Prostate gland (tissue), 2 donors: ENCODE measurements around the gene GPX6. TPM values are rescaled to one million over a fixed set of nuclear protein-coding genes. Genes with fewer than 3 reads are reported as not detected.

Experiments used
- DNase-seq: peaks from one replicate; pipeline ENCODE4 v3.0.0-alpha.2; 2019; ENCODE audit warnings: low spot score
- H3K27ac ChIP-seq, 2 donors: fragments of 200-600 bp; sonication (generic); 2 replicates each; pipeline ENCODE4 v1.5.1; 2017 to 2019
- H3K27me3 ChIP-seq: fragments of 200-600 bp; sonication (generic); replicated peaks from 2 replicates; pipeline ENCODE4 v1.5.1; 2019; ENCODE audit not compliant: insufficient read depth
- H3K36me3 ChIP-seq, 2 donors: fragments of 200-600 bp; sonication (generic); 1 replicate in 1 of 2; 2 replicates in 1 of 2; pipeline versions ENCODE4 v1.5.1 to v1.8.1; 2017 to 2019
- H3K4me1 ChIP-seq: fragments of 200-600 bp; sonication (generic); replicated peaks from 2 replicates; pipeline ENCODE4 v1.5.1; 2019
- H3K4me3 ChIP-seq, 2 donors: fragments of 200-600 bp; sonication (generic); 2 replicates each; pipeline ENCODE4 v1.5.1; 2017 to 2019
- H3K9me3 ChIP-seq: fragments of 200-600 bp; sonication (generic); 2 replicates; pipeline ENCODE4 v1.5.1; 2017
- POLR2A ChIP-seq: fragments of 450-650 bp; IDR thresholded peaks from one replicate; pipeline ENCODE4 v1.6.1; 2016; ENCODE audit warnings: antibody characterized with exemption, mild to moderate bottlenecking
- POLR2AphosphoS5 ChIP-seq: sonication (generic); formaldehyde crosslinking; IDR thresholded peaks from one replicate; pipeline ENCODE4 v1.6.1; 2017; ENCODE audit warnings: antibody characterized with exemption
- WGBS: methylation state at CpG from one replicate; pipeline ENCODE4 v1.1.5; 2018; 5-methylcytosine and 5-hydroxymethylcytosine counted together
- intact Hi-C: fragments of 100-400 bp; cut with DNase I; formaldehyde crosslinking; loops from one replicate; pipeline ENCODE4 v1.14.2; 2022
- total RNA-seq, 2 donors: library from RNA; depleted of rRNA; stranded (reverse); fragments of >200 nt; gene quantifications; one replicate each; pipeline ENCODE4 v1.1.0, GENCODE V29; 2016
- TF ChIP-seq, protein P1 (sequence below), 4 experiments: fragments of 200-600 bp in 2 of 4; fragments of 450-650 bp in 2 of 4; sonication (generic) in 2 of 4; IDR thresholded peaks; 1 replicate in 3 of 4; 2 replicates in 1 of 4; pipeline ENCODE4 v1.5.1; 2016 to 2019; ENCODE audit warnings: antibody characterized with exemption in 4 of 4, mild to moderate bottlenecking in 2 of 4, moderate library complexity in 2 of 4

Gene GPX6
- total RNA-seq, 2 donors from 2014 or later: 0.40 TPM; not detected in 1

DNA sequence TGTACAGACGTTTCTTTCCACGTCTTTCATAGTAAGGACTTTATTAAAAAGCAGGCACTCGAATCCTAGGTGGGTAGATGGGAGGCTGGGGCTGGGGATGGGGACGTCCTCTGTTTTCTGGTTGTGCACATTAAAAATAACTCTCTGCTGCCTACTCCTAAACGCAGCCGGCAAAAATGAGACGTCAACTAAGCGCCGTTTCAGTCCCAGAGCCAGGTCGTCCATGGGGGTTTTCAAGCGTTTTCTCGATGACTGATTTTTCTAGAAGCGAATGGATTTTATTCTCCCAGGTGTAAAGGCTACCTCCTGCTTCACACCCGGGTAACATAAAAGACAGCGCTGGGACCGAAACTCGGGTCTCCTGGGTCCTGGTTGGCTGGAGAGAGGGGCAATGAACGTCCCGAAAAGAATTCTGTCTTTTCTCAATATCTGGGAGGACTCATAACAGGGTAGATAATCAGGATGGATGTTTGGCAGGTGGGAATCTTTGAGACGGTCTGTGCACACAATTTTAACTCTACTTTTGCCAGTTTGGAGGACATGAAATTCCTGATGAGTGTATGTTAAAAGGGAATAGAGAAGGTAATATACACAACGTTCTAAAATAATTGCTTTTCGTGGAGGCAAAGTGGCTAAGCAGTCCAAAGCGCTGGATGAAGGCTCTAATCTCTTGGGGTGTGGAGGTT, 25.2 kb downstream of the GPX6 start:
- Histone ChIP-seq H3K27ac (peak overlapping the region in 1 of 2 donors; percentile 14), H3K36me3 (no peaks in the 10 kb centered on the region), H3K27me3 (no peaks in the 10 kb centered on the region), H3K4me3 (peak overlapping the region; percentile 15 to 23), H3K4me1 (no peaks in the 10 kb centered on the region), H3K9me3 (no peaks in the 10 kb centered on the region)
- no peak for DNase-seq
- no peak for TF ChIP-seq POLR2A
- TF ChIP-seq, protein P1, sequence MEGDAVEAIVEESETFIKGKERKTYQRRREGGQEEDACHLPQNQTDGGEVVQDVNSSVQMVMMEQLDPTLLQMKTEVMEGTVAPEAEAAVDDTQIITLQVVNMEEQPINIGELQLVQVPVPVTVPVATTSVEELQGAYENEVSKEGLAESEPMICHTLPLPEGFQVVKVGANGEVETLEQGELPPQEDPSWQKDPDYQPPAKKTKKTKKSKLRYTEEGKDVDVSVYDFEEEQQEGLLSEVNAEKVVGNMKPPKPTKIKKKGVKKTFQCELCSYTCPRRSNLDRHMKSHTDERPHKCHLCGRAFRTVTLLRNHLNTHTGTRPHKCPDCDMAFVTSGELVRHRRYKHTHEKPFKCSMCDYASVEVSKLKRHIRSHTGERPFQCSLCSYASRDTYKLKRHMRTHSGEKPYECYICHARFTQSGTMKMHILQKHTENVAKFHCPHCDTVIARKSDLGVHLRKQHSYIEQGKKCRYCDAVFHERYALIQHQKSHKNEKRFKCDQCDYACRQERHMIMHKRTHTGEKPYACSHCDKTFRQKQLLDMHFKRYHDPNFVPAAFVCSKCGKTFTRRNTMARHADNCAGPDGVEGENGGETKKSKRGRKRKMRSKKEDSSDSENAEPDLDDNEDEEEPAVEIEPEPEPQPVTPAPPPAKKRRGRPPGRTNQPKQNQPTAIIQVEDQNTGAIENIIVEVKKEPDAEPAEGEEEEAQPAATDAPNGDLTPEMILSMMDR (IDR thresholded peaks at IDR 0.05): no peak
- TF ChIP-seq POLR2AphosphoS5: no peak
- 30% methylated on average over 23 of the region's 23 CpGs for WGBS
- intact Hi-C loops: no loop called here

DNA sequence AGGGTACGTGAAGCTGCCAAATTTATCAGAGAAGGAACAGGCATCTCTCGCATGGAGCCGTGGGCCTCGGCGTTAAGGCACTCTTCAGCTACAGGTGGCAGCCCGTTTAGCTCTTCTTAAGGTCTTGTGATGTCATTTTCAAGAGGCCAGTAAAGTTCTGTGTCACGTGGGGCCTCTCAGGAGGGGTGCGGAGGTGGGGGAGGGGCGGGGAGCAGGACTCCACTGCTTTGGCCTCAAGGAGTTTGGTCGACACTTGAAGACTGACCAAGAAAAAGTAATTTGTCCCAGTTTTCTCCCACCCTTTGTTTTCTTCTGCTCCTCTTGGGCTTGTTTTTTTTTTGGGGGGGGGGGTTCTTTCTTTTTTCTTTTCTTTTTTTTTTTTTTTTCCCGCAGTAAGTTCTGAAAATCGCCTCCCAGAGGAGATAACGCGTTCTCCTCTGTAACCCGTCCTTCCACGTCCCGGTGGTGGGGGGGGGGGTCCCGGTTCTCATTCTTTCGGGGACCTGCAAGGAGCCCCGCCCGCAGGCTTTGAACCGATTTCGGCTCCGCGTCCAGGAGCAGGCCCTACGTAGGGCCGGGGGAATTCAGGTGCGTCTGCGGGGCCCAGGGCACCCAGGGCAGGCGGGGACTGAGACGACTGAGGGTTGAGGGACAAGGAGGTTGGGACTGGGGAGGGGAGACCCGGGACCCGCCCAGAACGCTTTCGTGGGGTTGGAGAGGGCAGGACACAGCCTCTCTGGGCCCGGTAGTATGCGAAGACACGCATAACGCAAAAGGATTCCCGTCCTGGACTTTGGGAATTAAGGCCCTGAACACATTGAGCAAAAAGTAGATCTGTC, 26.0 kb downstream of the GPX6 start:
- Histone ChIP-seq H3K9me3 (no peaks in the 10 kb centered on the region), H3K27me3 (no peaks in the 10 kb centered on the region), H3K4me3 (peak overlapping the region; percentile 15 to 23), H3K27ac (peak overlapping the region in 1 of 2 donors; percentile 14), H3K4me1 (no peaks in the 10 kb centered on the region), H3K36me3 (no peaks in the 10 kb centered on the region)
- WGBS: 10% methylated on average over 40 of the region's 40 CpGs
- intact Hi-C loops: no loop called here
- no peak for DNase-seq
- TF ChIP-seq POLR2AphosphoS5: no peak
- TF ChIP-seq, protein P1 (IDR thresholded peaks at IDR 0.05): no peak
- no peak for TF ChIP-seq POLR2A

DNA sequence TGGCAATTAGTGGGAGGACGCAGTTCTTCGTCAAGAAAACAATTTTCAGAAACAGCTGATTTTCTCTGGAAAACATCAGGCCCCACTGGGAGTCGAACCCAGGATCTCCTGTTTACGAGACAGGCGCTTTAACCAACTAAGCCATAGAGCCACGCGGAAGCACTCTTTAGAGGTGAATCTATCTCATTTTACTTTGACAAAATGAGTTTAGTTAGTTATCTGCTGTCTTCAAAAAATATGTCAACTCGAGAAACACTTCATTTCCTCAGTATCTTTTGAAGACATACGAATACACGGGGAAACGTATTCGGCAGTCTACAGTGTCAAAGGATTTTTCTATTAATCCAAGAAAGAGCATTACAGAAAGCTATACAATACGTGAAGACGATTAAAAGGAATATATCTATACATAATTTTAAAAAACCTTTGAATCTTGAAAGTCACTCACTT, 26.7 kb downstream of the GPX6 start:
- 49% methylated on average over 14 of the region's 14 CpGs for WGBS
- Histone ChIP-seq H3K27me3 (peaks cover 2% of the 10 kb centered on the region), H3K9me3 (no peaks in the 10 kb centered on the region), H3K4me1 (no peaks in the 10 kb centered on the region), H3K36me3 (no peaks in the 10 kb centered on the region), H3K4me3 (peak overlapping the region in 1 of 2 donors; percentile 4), H3K27ac (no peak overlapping the region)
- TF ChIP-seq POLR2A (no peak), POLR2AphosphoS5 (no peak)
- TF ChIP-seq, protein P1 (IDR thresholded peaks at IDR 0.05): no peak
- intact Hi-C loops: no loop called here
- DNase-seq: no peak

DNA sequence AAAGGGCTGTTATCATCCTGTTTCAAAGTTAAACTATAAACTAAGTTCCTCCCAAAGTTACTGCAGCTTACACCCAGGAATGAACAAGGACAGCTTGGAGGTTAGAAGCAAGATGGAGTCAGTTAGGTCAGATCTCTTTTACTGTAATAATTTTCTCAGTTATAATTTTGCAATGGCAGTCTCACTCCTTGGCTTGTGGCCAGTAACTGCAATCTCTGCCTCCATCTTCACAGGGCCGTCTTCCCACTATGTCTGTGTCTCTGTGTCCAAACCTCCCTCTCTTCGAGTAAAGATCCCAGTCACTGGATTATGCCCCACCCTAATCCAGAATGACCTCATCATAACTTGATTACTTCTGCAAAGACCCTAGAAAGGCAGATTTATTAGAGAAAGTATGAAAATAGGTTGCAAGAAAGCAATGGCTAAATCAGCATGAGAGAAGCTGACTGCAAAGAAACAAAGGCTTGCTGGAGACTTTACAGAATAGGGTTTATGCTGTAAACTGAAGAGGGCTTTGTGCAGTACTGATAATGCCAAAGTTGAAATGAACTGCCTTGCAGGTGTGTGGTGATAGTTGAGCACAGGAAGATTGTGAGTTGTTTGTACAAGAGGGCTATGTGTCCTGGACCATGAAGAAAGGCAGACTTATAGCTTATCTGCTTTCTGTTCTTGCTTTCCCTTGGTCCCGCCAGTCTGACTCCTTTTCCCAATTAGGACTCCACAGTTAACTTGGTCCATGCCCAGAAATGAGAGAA, 28.4 kb downstream of the GPX6 start:
- intact Hi-C loops: no loop called here
- Histone ChIP-seq H3K27ac (no peak overlapping the region), H3K36me3 (no peaks in the 10 kb centered on the region), H3K27me3 (peaks cover 3% of the 10 kb centered on the region), H3K9me3 (no peaks in the 10 kb centered on the region), H3K4me3 (no peak overlapping the region), H3K4me1 (no peaks in the 10 kb centered on the region)
- DNase-seq: no peak
- 48% methylated on average over 3 of the region's 3 CpGs for WGBS
- TF ChIP-seq POLR2AphosphoS5 (no peak), POLR2A (no peak)
- TF ChIP-seq, protein P1 (IDR thresholded peaks at IDR 0.05): no peak
